ENCODE data around the gene CPLX1. TPM values are rescaled to one million over a fixed set of nuclear protein-coding genes. Genes with fewer than 3 reads are reported as not detected.

Gene CPLX1
- total RNA-seq, 2 experiments from 2014 or later = 3.7 to 5.0 TPM

GRCh38 chr4:773214-773613 lies 52.7 kb downstream of the CPLX1 start:
- Mint-ChIP-seq H3K27me3 (no peaks in the 10 kb centered on the region), H3K27ac (no peak overlapping the region), H3K36me3 (peaks cover 32% of the 10 kb centered on the region), H3K4me1 (peaks cover 19% of the 10 kb centered on the region), H3K4me3 (no peak overlapping the region), H3K9me3 (no peaks in the 10 kb centered on the region)
- POLR2A ChIA-PET = interaction anchor here (0.7 to 1.2 kb wide), 3 partner anchors 8 to 159 kb away, joined by 3 read pairs; partner anchors contain the start of genes GAK and TMEM175
- no peak for ATAC-seq (ENCODE audit: low read depth)
- no peak for DNase-seq

- H3K4me3 Mint-ChIP-seq = no peak overlapping the region
- peaks cover 28% of the 10 kb centered on the region for H3K36me3 Mint-ChIP-seq
- H3K9me3 Mint-ChIP-seq = no peaks in the 10 kb centered on the region
- ATAC-seq (ENCODE audit: low read depth) (no peak), DNase-seq (no peak)
- no peak overlapping the region for H3K27ac Mint-ChIP-seq
- no peaks in the 10 kb centered on the region for H3K27me3 Mint-ChIP-seq
- POLR2A ChIA-PET = interaction anchor here (0.7 to 0.9 kb wide), 2 partner anchors 9 to 10 kb away, joined by 3 read pairs; no protein-coding TSS in a partner anchor
- peaks cover 15% of the 10 kb centered on the region for H3K4me1 Mint-ChIP-seq
Observed at GRCh38 chr4:772776-773175, 53.2 kb downstream of the CPLX1 start.

- Mint-ChIP-seq H3K4me1 (peaks cover 10% of the 10 kb centered on the region), H3K27me3 (no peaks in the 10 kb centered on the region), H3K36me3 (peaks cover 24% of the 10 kb centered on the region), H3K9me3 (no peaks in the 10 kb centered on the region), H3K27ac (no peak overlapping the region), H3K4me3 (no peak overlapping the region)
- ATAC-seq (ENCODE audit: low read depth) (no peak), DNase-seq (no peak)
- POLR2A ChIA-PET = no interaction called here
Observed at GRCh38 chr4:772118-772517, 53.8 kb downstream of the CPLX1 start.

- H3K27me3 Mint-ChIP-seq = no peaks in the 10 kb centered on the region
- ATAC-seq (ENCODE audit: low read depth) = no peak
- H3K4me1 Mint-ChIP-seq = peaks cover 5% of the 10 kb centered on the region
- DNase-seq = no peak
- H3K4me3 Mint-ChIP-seq = no peak overlapping the region
- no peak overlapping the region for H3K27ac Mint-ChIP-seq
- no peaks in the 10 kb centered on the region for H3K9me3 Mint-ChIP-seq
- POLR2A ChIA-PET = no interaction called here
- peaks cover 20% of the 10 kb centered on the region for H3K36me3 Mint-ChIP-seq
Observed at GRCh38 chr4:771464-771863, 54.5 kb downstream of the CPLX1 start.

- no peaks in the 10 kb centered on the region for H3K27me3 Mint-ChIP-seq
- DNase-seq = no peak
- no peak overlapping the region for H3K4me3 Mint-ChIP-seq
- no peak for ATAC-seq (ENCODE audit: low read depth)
- peaks cover 17% of the 10 kb centered on the region for H3K36me3 Mint-ChIP-seq
- H3K27ac Mint-ChIP-seq = no peak overlapping the region
- POLR2A ChIA-PET = interaction anchor here (0.8 to 1.8 kb wide), 2 partner anchors 12 to 86 kb away, joined by 3 to 6 read pairs; no protein-coding TSS in a partner anchor
- H3K9me3 Mint-ChIP-seq = no peaks in the 10 kb centered on the region
- H3K4me1 Mint-ChIP-seq = peaks cover under 1% of the 10 kb centered on the region
Observed at GRCh38 chr4:770022-770421, 55.9 kb downstream of the CPLX1 start.

GRCh38 chr4:769511-769910 lies 56.4 kb downstream of the CPLX1 start:
- H3K4me3 Mint-ChIP-seq = no peak overlapping the region
- POLR2A ChIA-PET = interaction anchor here (0.8 to 1.8 kb wide), 2 partner anchors 12 to 86 kb away, joined by 3 to 6 read pairs; no protein-coding TSS in a partner anchor
- ATAC-seq (ENCODE audit: low read depth) = no peak
- peaks cover 1% of the 10 kb centered on the region for H3K4me1 Mint-ChIP-seq
- no peak overlapping the region for H3K27ac Mint-ChIP-seq
- H3K27me3 Mint-ChIP-seq = no peaks in the 10 kb centered on the region
- peaks cover 17% of the 10 kb centered on the region for H3K36me3 Mint-ChIP-seq
- H3K9me3 Mint-ChIP-seq = no peaks in the 10 kb centered on the region
- no peak for DNase-seq

- DNase-seq = no peak
- POLR2A ChIA-PET = interaction anchor here (0.6 to 2.6 kb wide), 3 partner anchors 13 to 99 kb away, joined by 3 to 6 read pairs (median 6); no protein-coding TSS in a partner anchor
- no peak for ATAC-seq (ENCODE audit: low read depth)
- Mint-ChIP-seq H3K4me1 (peaks cover 1% of the 10 kb centered on the region), H3K27me3 (no peaks in the 10 kb centered on the region), H3K27ac (no peak overlapping the region), H3K9me3 (no peaks in the 10 kb centered on the region), H3K4me3 (no peak overlapping the region), H3K36me3 (peaks cover 14% of the 10 kb centered on the region)
Observed at GRCh38 chr4:768995-769394, 56.9 kb downstream of the CPLX1 start.

- no peaks in the 10 kb centered on the region for H3K27me3 Mint-ChIP-seq
- no peak for DNase-seq
- POLR2A ChIA-PET = interaction anchor here (2.6 kb wide), 1 partner anchor 14 kb away, joined by 6 read pairs; no protein-coding TSS in a partner anchor
- H3K4me3 Mint-ChIP-seq = no peak overlapping the region
- H3K4me1 Mint-ChIP-seq = peaks cover 1% of the 10 kb centered on the region
- H3K36me3 Mint-ChIP-seq = peaks cover 14% of the 10 kb centered on the region
- no peak for ATAC-seq (ENCODE audit: low read depth)
- H3K9me3 Mint-ChIP-seq = no peaks in the 10 kb centered on the region
- no peak overlapping the region for H3K27ac Mint-ChIP-seq
Observed at GRCh38 chr4:768076-768475, 57.9 kb downstream of the CPLX1 start.

- POLR2A ChIA-PET = interaction anchor here (0.6 to 2.6 kb wide), 3 partner anchors 14 to 27 kb away, joined by 3 to 6 read pairs (median 6); no protein-coding TSS in a partner anchor
- peaks cover 16% of the 10 kb centered on the region for H3K36me3 Mint-ChIP-seq
- DNase-seq (no peak), ATAC-seq (ENCODE audit: low read depth) (no peak)
- H3K9me3 Mint-ChIP-seq = no peaks in the 10 kb centered on the region
- H3K4me3 Mint-ChIP-seq = no peak overlapping the region
- H3K27me3 Mint-ChIP-seq = no peaks in the 10 kb centered on the region
- no peak overlapping the region for H3K27ac Mint-ChIP-seq
- H3K4me1 Mint-ChIP-seq = peaks cover 1% of the 10 kb centered on the region
Observed at GRCh38 chr4:766559-767283, 59.2 kb downstream of the CPLX1 start.

- Mint-ChIP-seq H3K27me3 (no peaks in the 10 kb centered on the region), H3K27ac (no peak overlapping the region), H3K4me1 (peaks cover 1% of the 10 kb centered on the region), H3K36me3 (peaks cover 20% of the 10 kb centered on the region), H3K9me3 (no peaks in the 10 kb centered on the region), H3K4me3 (no peak overlapping the region)
- DNase-seq (no peak), ATAC-seq (ENCODE audit: low read depth) (no peak)
- POLR2A ChIA-PET = interaction anchor here (1.6 to 2.6 kb wide), 3 partner anchors 15 to 28 kb away, joined by 5 to 6 read pairs (median 6); no protein-coding TSS in a partner anchor
Observed at GRCh38 chr4:766152-766515, 59.8 kb downstream of the CPLX1 start.

GRCh38 chr4:764405-765169 lies 61.3 kb downstream of the CPLX1 start:
- Mint-ChIP-seq H3K4me3 (no peak overlapping the region), H3K27ac (no peak overlapping the region), H3K27me3 (no peaks in the 10 kb centered on the region), H3K9me3 (no peaks in the 10 kb centered on the region), H3K4me1 (peaks cover 1% of the 10 kb centered on the region), H3K36me3 (peaks cover 29% of the 10 kb centered on the region)
- ATAC-seq (ENCODE audit: low read depth) (peak; percentile 5), DNase-seq (no peak)
- POLR2A ChIA-PET = interaction anchor here (0.7 to 1.7 kb wide), 2 partner anchors 9 to 17 kb away, joined by 3 to 5 read pairs; no protein-coding TSS in a partner anchor

- DNase-seq (no peak), ATAC-seq (ENCODE audit: low read depth) (no peak)
- peaks cover 1% of the 10 kb centered on the region for H3K4me1 Mint-ChIP-seq
- no peak overlapping the region for H3K27ac Mint-ChIP-seq
- POLR2A ChIA-PET = no interaction called here
- no peaks in the 10 kb centered on the region for H3K9me3 Mint-ChIP-seq
- no peaks in the 10 kb centered on the region for H3K27me3 Mint-ChIP-seq
- no peak overlapping the region for H3K4me3 Mint-ChIP-seq
- peaks cover 26% of the 10 kb centered on the region for H3K36me3 Mint-ChIP-seq
Observed at GRCh38 chr4:763922-764321, 62.0 kb downstream of the CPLX1 start.

- Mint-ChIP-seq H3K9me3 (no peaks in the 10 kb centered on the region), H3K4me1 (peaks cover 1% of the 10 kb centered on the region)
Observed at GRCh38 chr4:763191-763810, 62.6 kb downstream of the CPLX1 start.

More at GRCh38 chr4:763191-763810, 62.6 kb downstream of the CPLX1 start:
- Mint-ChIP-seq H3K27me3 (no peaks in the 10 kb centered on the region), H3K27ac (no peak overlapping the region), H3K4me3 (no peak overlapping the region), H3K36me3 (peaks cover 26% of the 10 kb centered on the region)
- DNase-seq = no peak
- no peak for ATAC-seq (ENCODE audit: low read depth)
- POLR2A ChIA-PET = no interaction called here

Measured in activated naive CD8-positive, alpha-beta T cell treated with anti-CD3 and anti-CD28 coated beads, Interleukin-2, amount 10 ng/mL, durations not matched to agents 7 days and 5 days (primary cell).